H9 (cell line): ENCODE data around the gene CDKAL1. TPM values are rescaled to one million over a fixed set of nuclear protein-coding genes. Genes with fewer than 3 reads are reported as not detected.

Experiments used
- DNase-seq: peaks from one replicate; pipeline ENCODE4 v3.0.0-alpha.2; 2017
- H2AFZ ChIP-seq: one replicate; pipeline ENCODE4 v1.6.1; 2013; ENCODE audit warnings: mild to moderate bottlenecking, low read length, control low read depth, moderate library complexity
- H2AK5ac ChIP-seq: 2 replicates; pipeline ENCODE4 v1.6.1; 2013; ENCODE audit warnings: low read length, control low read depth, mixed read lengths; ENCODE audit not compliant: insufficient read length
- H2BK120ac ChIP-seq: one replicate; pipeline ENCODE4 v1.6.1; 2013; ENCODE audit warnings: low read depth, mild to moderate bottlenecking, low read length, control low read depth, inconsistent platforms; ENCODE audit not compliant: poor library complexity, severe bottlenecking
- H2BK12ac ChIP-seq: 2 replicates; pipeline ENCODE4 v1.6.1; 2013; ENCODE audit warnings: low read length, control low read depth, mixed read lengths, low read depth; ENCODE audit not compliant: insufficient read length
- H2BK15ac ChIP-seq: 2 replicates; pipeline ENCODE4 v1.6.1; 2013; ENCODE audit warnings: low read depth, low read length, control low read depth
- H2BK20ac ChIP-seq: one replicate; pipeline ENCODE4 v1.6.1; 2013; ENCODE audit warnings: low read depth, mild to moderate bottlenecking, low read length, control low read depth, inconsistent platforms; ENCODE audit not compliant: poor library complexity, severe bottlenecking
- H2BK5ac ChIP-seq: 2 replicates; pipeline ENCODE4 v1.6.1; 2013; ENCODE audit warnings: low read length, control low read depth, mixed read lengths; ENCODE audit not compliant: insufficient read length
- H3K14ac ChIP-seq: 2 replicates; pipeline ENCODE4 v1.6.1; 2013; ENCODE audit warnings: low read length, control low read depth; ENCODE audit not compliant: insufficient read depth
- H3K18ac ChIP-seq: 2 replicates; pipeline ENCODE4 v1.6.1; 2013; ENCODE audit warnings: low read depth, mild to moderate bottlenecking, mixed read lengths, low read length, control low read depth; ENCODE audit not compliant: insufficient read length
- H3K23ac ChIP-seq: 2 replicates; pipeline ENCODE4 v1.6.1; 2013; ENCODE audit warnings: low read length, control low read depth, mixed read lengths, low read depth; ENCODE audit not compliant: insufficient read length
- H3K23me2 ChIP-seq: 2 replicates; pipeline ENCODE4 v1.6.1; 2013; ENCODE audit warnings: low read depth, mild to moderate bottlenecking, mixed read lengths, low read length, control low read depth; ENCODE audit not compliant: insufficient read length, poor library complexity, severe bottlenecking
- H3K27ac ChIP-seq: 2 replicates; pipeline ENCODE4 v1.5.1; 2013; ENCODE audit warnings: low read length, control low read depth, mixed read lengths, low read depth; ENCODE audit not compliant: insufficient read length
- H3K27me3 ChIP-seq: 2 replicates; pipeline ENCODE4 v1.6.1; 2013; ENCODE audit warnings: low read length, control low read depth, inconsistent platforms; ENCODE audit not compliant: insufficient read depth
- H3K4ac ChIP-seq: 2 replicates; pipeline ENCODE4 v1.6.1; 2013; ENCODE audit warnings: low read depth, mild to moderate bottlenecking, control low read depth, inconsistent platforms, low read length, moderate library complexity
- H3K4me1 ChIP-seq: 2 replicates; pipeline ENCODE4 v1.6.1; 2013; ENCODE audit warnings: low read length, control low read depth, inconsistent platforms; ENCODE audit not compliant: insufficient read depth
- H3K4me2 ChIP-seq: 2 replicates; pipeline ENCODE4 v1.6.1; 2013; ENCODE audit warnings: low read length, control low read depth, mixed read lengths; ENCODE audit not compliant: insufficient read length, insufficient read depth
- H3K56ac ChIP-seq: 2 replicates; pipeline ENCODE4 v1.6.1; 2013; ENCODE audit warnings: low read depth, mild to moderate bottlenecking, mixed read lengths, low read length, control low read depth; ENCODE audit not compliant: insufficient read length
- H3K79me1 ChIP-seq: 2 replicates; pipeline ENCODE4 v1.6.1; 2013; ENCODE audit warnings: low read depth, mild to moderate bottlenecking, moderate library complexity, low read length, control low read depth, inconsistent platforms; ENCODE audit not compliant: insufficient read depth, poor library complexity, severe bottlenecking
- H3K79me2 ChIP-seq: 2 replicates; pipeline ENCODE4 v1.6.1; 2013; ENCODE audit warnings: low read length, control low read depth, inconsistent platforms; ENCODE audit not compliant: insufficient read depth
- H3K9ac ChIP-seq: 2 replicates; pipeline ENCODE4 v1.6.1; 2013; ENCODE audit warnings: low read length, control low read depth, mixed read lengths; ENCODE audit not compliant: insufficient read length; ENCODE audit errors: extremely low read depth
- H3K9me3 ChIP-seq: one replicate; pipeline ENCODE4 v1.6.1; 2013; ENCODE audit warnings: low read depth, low read length, inconsistent platforms; ENCODE audit not compliant: control insufficient read depth
- H3T11ph ChIP-seq: one replicate; pipeline ENCODE4 v1.6.1; 2013; ENCODE audit warnings: mild to moderate bottlenecking, low read length, control low read depth, inconsistent platforms
- H4K20me1 ChIP-seq: one replicate; pipeline ENCODE4 v1.6.1; 2013; ENCODE audit not compliant: control insufficient read depth, insufficient read length, insufficient read depth
- H4K5ac ChIP-seq: 2 replicates; pipeline ENCODE4 v1.6.1; 2013; ENCODE audit warnings: low read depth, mild to moderate bottlenecking, mixed read lengths, low read length, control low read depth; ENCODE audit not compliant: insufficient read length
- H4K8ac ChIP-seq: replicated peaks from 2 replicates; pipeline ENCODE4 v1.6.1; 2013; ENCODE audit warnings: low read length, control low read depth, mixed read lengths, low read depth; ENCODE audit not compliant: insufficient read length
- H4K91ac ChIP-seq: 2 replicates; pipeline ENCODE4 v1.6.1; 2013; ENCODE audit warnings: low read depth, mild to moderate bottlenecking, moderate library complexity, mixed read lengths, low read length, control low read depth; ENCODE audit not compliant: insufficient read length
- H3K27ac Mint-ChIP-seq, 3 experiments: 2 replicates in 2 of 3; 3 replicates in 1 of 3; pipeline ENCODE4 v1.8.0; 2020 to 2021; ENCODE audit warnings: mixed read lengths in 3 of 3, mild to moderate bottlenecking in 1 of 3, moderate library complexity in 1 of 3
- H3K27me3 Mint-ChIP-seq: 2 replicates; pipeline ENCODE4 v1.8.0; 2021; ENCODE audit warnings: low read depth, mild to moderate bottlenecking, moderate library complexity, mixed read lengths
- H3K36me3 Mint-ChIP-seq, 3 experiments: 2 replicates in 2 of 3; 3 replicates in 1 of 3; pipeline ENCODE4 v1.8.0; 2020 to 2021; ENCODE audit warnings: low read depth in 3 of 3, mixed read lengths in 3 of 3; ENCODE audit not compliant: insufficient read depth in 1 of 3
- H3K4me1 Mint-ChIP-seq, 2 experiments: 2 replicates each; pipeline ENCODE4 v1.8.0; 2020; ENCODE audit warnings: mixed read lengths in 2 of 2
- H3K4me3 Mint-ChIP-seq, 2 experiments: 2 replicates in 1 of 2; 3 replicates in 1 of 2; pipeline ENCODE4 v1.8.0; 2020 to 2021; ENCODE audit warnings: mild to moderate bottlenecking in 2 of 2, mixed read lengths in 2 of 2, moderate library complexity in 1 of 2
- H3K9me3 Mint-ChIP-seq, 2 experiments: 2 replicates in 1 of 2; 3 replicates in 1 of 2; pipeline ENCODE4 v1.8.0; 2020; ENCODE audit warnings: mild to moderate bottlenecking in 2 of 2, mixed read lengths in 2 of 2, moderate library complexity in 1 of 2
- WGBS: extraction: QIAGEN DNeasy Blood & Tissue Kit; methylation state at CpG from one replicate; pipeline ENCODE4 v1.1.7; 2013; ENCODE audit warnings: missing lambda C conversion rate, low lambda C conversion rate, mixed read lengths; ENCODE audit not compliant: insufficient read length; ENCODE audit errors: extremely low coverage; 5-methylcytosine and 5-hydroxymethylcytosine counted together
- total RNA-seq: library from RNA; stranded (reverse); gene quantifications from 2 replicates; pipeline ENCODE4 v1.2.1, GENCODE V29; 2021
- TF ChIP-seq, protein P1 (sequence below): fragments of 200-600 bp; sonication (generic); conservative IDR thresholded peaks from 3 replicates; pipeline ENCODE4 v1.8.0; 2021; ENCODE audit warnings: antibody characterized with exemption, mild to moderate bottlenecking

CDKAL1 gene
- total RNA-seq, 1 experiment from 2014 or later: 23.0 TPM

DNA sequence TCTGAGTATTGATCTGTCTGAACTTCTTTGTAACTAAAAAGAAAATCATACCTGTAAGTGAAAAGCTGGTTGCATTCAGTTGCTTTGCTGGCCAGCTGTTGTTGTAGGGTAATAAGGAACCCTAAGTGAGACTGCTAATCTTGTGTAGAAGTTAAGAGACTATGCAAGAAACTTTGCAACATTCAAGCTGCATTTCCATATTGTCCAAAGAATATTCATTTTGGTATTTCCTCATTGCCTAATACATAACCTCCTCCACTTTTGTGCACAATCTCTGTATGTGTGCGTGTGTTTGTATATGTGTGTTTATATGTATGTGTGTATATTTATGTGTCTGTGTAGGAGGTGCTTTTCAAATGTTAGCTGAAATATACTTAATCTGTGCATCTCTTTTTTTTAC, 414.9 kb downstream of the CDKAL1 start:
- no CpG with 5 or more reads among the region's 1 CpG for WGBS

More for the DNA sequence above, 414.9 kb downstream of the CDKAL1 start:
- H4K5ac ChIP-seq: no peak overlapping the region
- H4K20me1 ChIP-seq: no peaks in the 10 kb centered on the region
- H3K18ac ChIP-seq: no peak overlapping the region
- no peak overlapping the region for H3K23ac ChIP-seq
- no peak overlapping the region for H3K27ac ChIP-seq
- H3K9ac ChIP-seq: no peak overlapping the region
- H3K27me3 Mint-ChIP-seq: no peaks in the 10 kb centered on the region
- no peak overlapping the region for H3K14ac ChIP-seq
- peaks cover 13 to 20% of the 10 kb centered on the region in 2 experiments for H3K4me1 Mint-ChIP-seq
- no peak for DNase-seq
- no peak overlapping the region for H2BK5ac ChIP-seq
- H3K9me3 ChIP-seq: no peaks in the 10 kb centered on the region
- H3K9me3 Mint-ChIP-seq: peaks cover under 1 to 4% of the 10 kb centered on the region in 2 experiments; a peak in 2 of 5 replicates
- H2AK5ac ChIP-seq: no peak overlapping the region
- no peak overlapping the region for H3K56ac ChIP-seq
- no peaks in the 10 kb centered on the region for H3K79me2 ChIP-seq
- no peak overlapping the region for H3K4me2 ChIP-seq
- no peak overlapping the region for H3K4me3 Mint-ChIP-seq
- H4K91ac ChIP-seq: no peak overlapping the region
- H3K79me1 ChIP-seq: no peaks in the 10 kb centered on the region
- H2AFZ ChIP-seq: no peak overlapping the region
- H2BK12ac ChIP-seq: no peak overlapping the region
- H3K36me3 Mint-ChIP-seq: peaks cover under 1 to 5% (median 1%) of the 10 kb centered on the region in 3 experiments; a peak in 6 of 7 replicates
- H3K4me1 ChIP-seq: peaks cover 8% of the 10 kb centered on the region
- no peak overlapping the region for H2BK15ac ChIP-seq
- TF ChIP-seq, protein P1, sequence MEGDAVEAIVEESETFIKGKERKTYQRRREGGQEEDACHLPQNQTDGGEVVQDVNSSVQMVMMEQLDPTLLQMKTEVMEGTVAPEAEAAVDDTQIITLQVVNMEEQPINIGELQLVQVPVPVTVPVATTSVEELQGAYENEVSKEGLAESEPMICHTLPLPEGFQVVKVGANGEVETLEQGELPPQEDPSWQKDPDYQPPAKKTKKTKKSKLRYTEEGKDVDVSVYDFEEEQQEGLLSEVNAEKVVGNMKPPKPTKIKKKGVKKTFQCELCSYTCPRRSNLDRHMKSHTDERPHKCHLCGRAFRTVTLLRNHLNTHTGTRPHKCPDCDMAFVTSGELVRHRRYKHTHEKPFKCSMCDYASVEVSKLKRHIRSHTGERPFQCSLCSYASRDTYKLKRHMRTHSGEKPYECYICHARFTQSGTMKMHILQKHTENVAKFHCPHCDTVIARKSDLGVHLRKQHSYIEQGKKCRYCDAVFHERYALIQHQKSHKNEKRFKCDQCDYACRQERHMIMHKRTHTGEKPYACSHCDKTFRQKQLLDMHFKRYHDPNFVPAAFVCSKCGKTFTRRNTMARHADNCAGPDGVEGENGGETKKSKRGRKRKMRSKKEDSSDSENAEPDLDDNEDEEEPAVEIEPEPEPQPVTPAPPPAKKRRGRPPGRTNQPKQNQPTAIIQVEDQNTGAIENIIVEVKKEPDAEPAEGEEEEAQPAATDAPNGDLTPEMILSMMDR: no peak
- H3T11ph ChIP-seq: no peak overlapping the region
- H4K8ac ChIP-seq: no peak overlapping the region
- H3K27ac Mint-ChIP-seq: no peak overlapping the region
- H2BK20ac ChIP-seq: no peak overlapping the region
- H2BK120ac ChIP-seq: no peak overlapping the region
- H3K23me2 ChIP-seq: no peaks in the 10 kb centered on the region
- no peaks in the 10 kb centered on the region for H3K27me3 ChIP-seq
- no peak overlapping the region for H3K4ac ChIP-seq
